NCI-H1417 (cell line): ENCODE results near the gene ZNF865.
A peak's percentile ranks its signal among the peaks of the same experiment; 100 is the strongest.
"Not testable (repeated sequence)": the region's sequence is repeated elsewhere in the genome, so short reads cannot be mapped to it uniquely, and the experiment has no call there.

Source experiments
- DNase-seq, 3 experiments: peaks; one replicate each; lab custom pipeline; 2025; lab: John Stamatoyannopoulos, UW

ZNF865 gene

GRCh38 chr19:55605637-55606470 is at the start of gene ZNF865:
TSS of gene ZNF865 (plus strand) at chr19:55605647. CDS start at chr19:55613619, 7,972 bp downstream.
- DNase-seq: peak; percentile 64 to 85 (median 71)

GRCh38 chr19:55559684-55560083 is 45.8 kb upstream of the ZNF865 start:
- no peak for DNase-seq

GRCh38 chr19:55563261-55563690 is 42.2 kb upstream of the ZNF865 start:
- DNase-seq: peak in 1 of 3 experiments; percentile 53

DNA sequence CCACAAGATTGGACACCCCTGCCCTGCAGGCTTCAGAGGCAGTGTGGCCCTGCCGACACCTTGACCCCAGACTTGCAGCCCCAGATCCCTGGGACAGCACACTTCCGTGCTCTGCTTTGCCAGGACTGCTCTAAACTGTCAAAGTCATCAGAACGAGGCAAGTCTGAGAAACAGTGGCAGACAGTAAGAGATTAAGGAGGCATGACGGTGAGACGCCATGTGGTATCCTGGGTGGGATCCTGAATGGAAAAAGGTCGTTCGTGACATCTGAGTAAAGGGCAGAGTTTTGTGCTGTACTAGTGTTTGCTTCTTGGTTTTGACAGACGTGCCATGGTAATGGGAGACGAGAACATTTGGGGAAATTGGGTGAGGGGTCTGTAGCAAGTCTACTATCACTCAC is 38.6 kb upstream of the ZNF865 start:
- DNase-seq: no peak

DNA sequence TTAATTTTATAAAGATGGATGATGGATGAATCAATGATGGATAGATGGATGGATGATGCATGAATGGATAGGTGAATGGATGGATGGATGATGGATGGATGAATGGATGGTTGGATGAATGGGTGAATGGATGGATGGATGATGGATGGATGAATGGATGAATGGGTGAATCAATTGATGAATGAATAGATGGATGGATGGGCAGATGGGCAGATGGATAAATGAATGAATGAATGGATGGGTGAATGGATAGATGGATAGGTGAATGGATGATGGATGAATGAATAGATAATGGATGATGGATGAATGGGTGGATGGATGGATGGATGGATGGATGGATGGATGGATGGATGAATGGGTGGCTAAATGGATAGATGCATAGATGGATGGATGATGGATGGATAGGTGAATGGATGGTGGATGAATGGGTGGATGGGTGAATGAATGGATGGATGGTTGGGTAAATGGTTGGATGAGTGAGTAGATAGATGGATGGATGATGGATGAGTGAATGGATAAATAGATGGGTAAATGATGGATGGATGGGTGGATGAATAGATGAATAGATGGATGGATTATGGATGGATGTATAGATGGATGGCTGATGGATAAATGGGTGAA is 37.6 kb upstream of the ZNF865 start:
- no peak for DNase-seq

DNA sequence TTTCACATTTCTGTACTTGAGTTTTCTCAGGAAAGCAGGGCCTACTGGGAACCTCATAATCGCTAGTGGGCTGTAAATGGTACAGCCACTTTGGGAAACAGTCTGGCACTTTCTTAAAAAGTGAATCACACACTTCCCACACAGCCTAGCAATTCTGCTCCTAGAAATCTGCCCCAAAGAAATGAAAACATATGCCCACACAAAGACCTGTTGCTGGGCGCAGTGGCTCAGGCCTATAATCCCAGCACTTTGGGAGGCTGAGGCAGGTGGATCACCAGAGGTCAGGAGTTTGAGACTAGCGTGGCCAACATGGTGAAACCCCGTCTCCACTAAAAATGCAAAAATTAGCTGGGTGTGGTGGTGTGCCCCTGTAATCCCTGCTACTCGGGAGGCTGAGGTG is 36.0 kb upstream of the ZNF865 start:
- not testable (repeated sequence) for DNase-seq

DNA sequence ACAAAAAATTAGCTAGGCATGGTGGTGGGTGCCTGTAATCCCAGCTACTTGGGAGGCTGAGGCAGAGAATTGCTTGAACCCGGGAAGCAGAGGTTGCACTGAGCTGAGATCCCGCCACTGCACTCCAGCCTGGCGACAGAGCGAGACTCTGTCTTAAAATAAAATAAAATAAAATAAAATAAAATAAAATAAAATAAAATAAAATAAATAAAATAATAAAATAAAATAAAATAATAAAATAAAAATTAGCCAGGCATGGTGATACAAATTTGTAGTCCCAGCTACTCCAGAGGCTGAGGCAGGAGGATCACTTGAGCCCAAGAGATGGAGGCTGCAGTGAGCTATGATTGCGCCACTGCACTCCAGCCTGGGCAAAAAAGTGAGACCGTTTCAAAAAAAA is 31.5 kb upstream of the ZNF865 start:
- not testable (repeated sequence) for DNase-seq

GRCh38 chr19:55576746-55577145 is 28.7 kb upstream of the ZNF865 start:
- no peak for DNase-seq

DNA sequence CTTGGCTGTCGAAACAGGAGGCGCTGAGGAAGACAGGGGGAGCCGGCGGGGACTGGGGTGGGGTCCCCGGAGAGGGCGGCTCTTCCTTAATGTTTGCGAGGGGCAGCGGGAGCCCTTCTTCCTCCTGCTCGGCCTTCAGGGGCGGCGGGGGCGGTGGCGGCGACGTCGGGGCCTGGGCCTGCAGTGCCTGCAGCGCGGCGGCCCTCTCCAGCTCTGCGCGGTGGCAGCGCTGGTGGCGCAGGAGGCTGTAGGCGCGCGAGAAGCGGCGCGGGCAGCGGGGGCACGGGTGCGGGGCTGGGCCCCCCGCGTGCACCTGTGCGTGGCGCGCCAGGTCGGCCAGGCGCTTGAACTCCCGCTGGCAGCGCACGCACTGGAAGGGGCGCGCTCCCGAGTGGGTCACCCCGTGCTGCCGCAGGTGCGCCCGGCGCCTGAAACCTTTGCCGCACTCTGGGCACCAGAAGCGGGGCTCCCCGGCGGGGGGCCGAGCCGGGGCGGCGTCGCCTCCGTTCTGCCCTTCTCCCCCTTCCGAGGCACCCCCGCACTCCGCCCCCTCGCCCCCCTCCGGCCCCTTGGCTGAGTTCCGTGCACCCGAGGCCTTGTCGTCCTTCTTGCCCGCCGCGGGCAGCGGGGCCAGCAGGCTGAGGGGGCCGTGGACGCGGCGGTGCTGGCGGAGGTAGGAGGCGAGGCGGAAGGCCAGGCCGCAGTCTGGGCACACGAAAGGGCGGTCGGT is 27.3 kb upstream of the ZNF865 start:
- DNase-seq: no peak

- DNase-seq: no peak
Measured at GRCh38 chr19:55578761-55579747, 26.4 kb upstream of the ZNF865 start.

GRCh38 chr19:55579766-55580621 is 25.5 kb upstream of the ZNF865 start:
- peak in 2 of 3 experiments; percentile 41 to 49 for DNase-seq

GRCh38 chr19:55580628-55581144 is 24.8 kb upstream of the ZNF865 start, which contains the start of gene ZNF579:
TSS of gene ZNF579 (minus strand) at chr19:55580848. CDS start at chr19:55579639, 1,209 bp downstream.
- peak; percentile 83 to 93 (median 91) for DNase-seq

DNA sequence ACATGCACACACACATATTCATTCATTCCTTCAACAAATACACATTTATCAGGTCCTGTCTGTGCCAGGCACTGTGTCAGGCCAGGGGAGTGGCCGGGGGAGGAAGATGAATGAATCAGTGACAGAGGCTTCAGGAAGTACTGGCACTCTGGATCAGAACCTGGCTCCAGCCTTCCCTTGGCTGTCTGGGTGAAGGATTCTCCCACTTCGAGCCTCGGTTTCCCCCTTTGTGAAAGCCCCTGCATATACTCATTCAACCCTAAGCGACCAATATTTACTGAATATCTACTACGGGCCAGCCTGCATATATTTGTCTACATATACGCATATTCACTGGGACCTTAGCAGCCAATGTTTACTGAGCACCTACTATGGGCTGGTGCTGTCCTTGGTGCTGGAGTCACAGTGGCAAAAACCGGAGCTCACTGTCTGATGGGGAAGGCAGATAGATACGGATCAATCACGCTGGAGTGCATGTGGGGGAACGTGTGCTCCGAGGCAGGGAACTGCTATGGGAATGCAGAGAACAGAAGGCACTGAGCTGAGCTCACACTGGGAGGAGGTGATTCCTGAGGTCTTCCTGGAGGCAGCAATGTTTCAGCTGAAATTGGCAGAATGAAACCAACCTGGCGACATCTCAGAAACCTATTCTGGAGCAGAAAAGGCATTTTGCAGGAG is 24.2 kb upstream of the ZNF865 start:
- no peak for DNase-seq

- DNase-seq: peak in 1 of 3 experiments; percentile 61
Measured at GRCh38 chr19:55581823-55582223, 23.6 kb upstream of the ZNF865 start.

DNA sequence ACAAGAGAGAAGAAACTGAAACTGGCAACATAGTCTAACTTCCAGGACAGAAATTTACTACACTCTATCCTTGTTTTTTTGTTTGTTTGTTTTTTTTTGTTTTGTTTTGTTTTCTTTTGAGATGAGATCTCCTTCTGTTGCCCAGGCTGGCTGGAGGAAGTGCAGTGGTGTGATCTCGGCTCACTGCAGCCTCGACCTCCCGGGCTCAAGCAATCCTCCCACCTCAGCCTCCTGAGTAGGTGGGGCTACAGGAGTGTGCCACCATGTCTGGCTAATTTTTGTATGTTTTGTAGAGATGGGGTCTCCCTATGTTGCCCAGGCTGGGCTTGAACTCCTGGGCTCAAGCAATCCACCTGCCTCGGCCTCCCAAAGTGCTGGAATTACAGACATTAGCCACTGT is 23.2 kb upstream of the ZNF865 start:
- not testable (repeated sequence) for DNase-seq

GRCh38 chr19:55583897-55584296 is 21.6 kb upstream of the ZNF865 start:
- not testable (repeated sequence) for DNase-seq

GRCh38 chr19:55584871-55585270 is 20.6 kb upstream of the ZNF865 start:
- no peak for DNase-seq

DNA sequence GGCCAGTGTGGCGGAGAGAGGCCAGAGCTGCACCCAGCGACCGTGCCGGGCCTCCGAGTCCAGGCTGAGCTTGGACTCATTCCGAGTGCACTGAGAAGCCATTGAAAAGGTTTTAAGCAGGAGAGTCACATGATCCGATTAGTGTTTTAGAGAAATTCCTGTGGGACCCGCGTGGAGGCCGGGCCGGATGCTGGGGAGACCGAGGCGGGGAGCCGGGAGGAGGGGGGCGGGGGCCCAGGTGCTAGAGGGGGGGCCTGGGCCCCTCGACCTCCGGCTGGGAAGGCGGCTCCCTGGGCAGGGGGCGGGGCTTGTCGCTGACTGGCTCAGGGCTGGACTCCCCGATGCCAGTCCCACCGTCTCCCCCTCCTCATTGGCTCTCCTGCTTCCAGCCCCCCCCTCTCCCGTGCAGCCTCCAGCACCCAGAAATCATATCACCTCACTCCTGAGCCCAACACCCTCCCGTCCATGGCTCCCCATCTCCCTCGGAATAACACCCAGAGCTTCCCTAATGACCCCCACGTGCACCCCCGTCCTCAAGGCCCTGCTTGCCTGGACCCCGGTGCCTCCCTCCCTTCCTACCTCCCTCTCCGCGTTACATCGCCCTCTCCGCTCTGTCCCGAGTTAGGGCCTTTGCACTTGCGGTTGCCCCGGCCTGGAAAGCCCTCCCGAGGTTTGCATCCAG is 19.6 kb upstream of the ZNF865 start:
- peak; percentile 78 to 88 (median 86) for DNase-seq
